ENCODE measurements around the gene FGFBP1. TPM values are rescaled to one million over a fixed set of nuclear protein-coding genes. Genes with fewer than 3 reads are reported as not detected.

The FGFBP1 gene
- total RNA-seq, 1 experiment from 2014 or later: not detected

GRCh38 chr4:15894921-15895916, 43.3 kb downstream of the FGFBP1 start:
- H2BK20ac ChIP-seq (ENCODE audit: low read depth, low read length, poor library complexity, severe bottlenecking): no peak overlapping the region
- DNase-seq: no peak
- H2BK12ac ChIP-seq (ENCODE audit: insufficient read length, low read depth, low read length): no peak overlapping the region
- H3K79me2 ChIP-seq (ENCODE audit: insufficient read depth, low read length): no peaks in the 10 kb centered on the region
- no peak overlapping the region for H4K8ac ChIP-seq (replicated peaks; ENCODE audit: insufficient read length, low read depth, low read length)
- no peaks in the 10 kb centered on the region for H4K20me1 ChIP-seq (ENCODE audit: control insufficient read depth, insufficient read depth, insufficient read length)
- no peak overlapping the region for H2AFZ ChIP-seq (ENCODE audit: low read length)
- H2BK120ac ChIP-seq (ENCODE audit: low read depth, low read length, poor library complexity, severe bottlenecking): no peak overlapping the region
- no peak overlapping the region for H3K23ac ChIP-seq (ENCODE audit: insufficient read length, low read depth, low read length)
- no peak overlapping the region for H3K4ac ChIP-seq (ENCODE audit: low read depth, low read length)
- no peak overlapping the region for H3K56ac ChIP-seq (ENCODE audit: insufficient read length, low read depth, low read length)
- H4K5ac ChIP-seq (ENCODE audit: insufficient read length, low read depth, low read length): no peak overlapping the region
- peaks cover 2 to 11% of the 10 kb centered on the region in 2 experiments; a peak in 3 of 4 replicates for H3K4me1 Mint-ChIP-seq
- WGBS (ENCODE audit: extremely low coverage, insufficient read length, low lambda C conversion rate): no CpG with 5 or more reads among the region's 4 CpGs
- no peaks in the 10 kb centered on the region for H3K9me3 Mint-ChIP-seq
- H3K18ac ChIP-seq (ENCODE audit: insufficient read length, low read depth, low read length): no peak overlapping the region
- H3K79me1 ChIP-seq (ENCODE audit: insufficient read depth, low read depth, low read length, poor library complexity, severe bottlenecking): no peaks in the 10 kb centered on the region
- no peak overlapping the region for H3K4me3 Mint-ChIP-seq
- H3K27ac ChIP-seq (ENCODE audit: insufficient read length, low read depth, low read length): no peak overlapping the region
- H3K27ac Mint-ChIP-seq: no peak overlapping the region
- no peaks in the 10 kb centered on the region for H3K4me1 ChIP-seq (ENCODE audit: insufficient read depth, low read length)
- no peaks in the 10 kb centered on the region for H3K23me2 ChIP-seq (ENCODE audit: insufficient read length, low read depth, low read length, poor library complexity, severe bottlenecking)
- no peak overlapping the region for H2AK5ac ChIP-seq (ENCODE audit: insufficient read length, low read length)
- no peaks in the 10 kb centered on the region for H3K27me3 ChIP-seq (ENCODE audit: insufficient read depth, low read length)
- H3K14ac ChIP-seq (ENCODE audit: insufficient read depth, low read length): no peak overlapping the region
- H3K27me3 Mint-ChIP-seq (ENCODE audit: low read depth): no peaks in the 10 kb centered on the region; the same call in 1 of the 2 replicates
- no peaks in the 10 kb centered on the region for H3K9me3 ChIP-seq (ENCODE audit: control insufficient read depth, low read depth, low read length)
- TF ChIP-seq, protein P1, sequence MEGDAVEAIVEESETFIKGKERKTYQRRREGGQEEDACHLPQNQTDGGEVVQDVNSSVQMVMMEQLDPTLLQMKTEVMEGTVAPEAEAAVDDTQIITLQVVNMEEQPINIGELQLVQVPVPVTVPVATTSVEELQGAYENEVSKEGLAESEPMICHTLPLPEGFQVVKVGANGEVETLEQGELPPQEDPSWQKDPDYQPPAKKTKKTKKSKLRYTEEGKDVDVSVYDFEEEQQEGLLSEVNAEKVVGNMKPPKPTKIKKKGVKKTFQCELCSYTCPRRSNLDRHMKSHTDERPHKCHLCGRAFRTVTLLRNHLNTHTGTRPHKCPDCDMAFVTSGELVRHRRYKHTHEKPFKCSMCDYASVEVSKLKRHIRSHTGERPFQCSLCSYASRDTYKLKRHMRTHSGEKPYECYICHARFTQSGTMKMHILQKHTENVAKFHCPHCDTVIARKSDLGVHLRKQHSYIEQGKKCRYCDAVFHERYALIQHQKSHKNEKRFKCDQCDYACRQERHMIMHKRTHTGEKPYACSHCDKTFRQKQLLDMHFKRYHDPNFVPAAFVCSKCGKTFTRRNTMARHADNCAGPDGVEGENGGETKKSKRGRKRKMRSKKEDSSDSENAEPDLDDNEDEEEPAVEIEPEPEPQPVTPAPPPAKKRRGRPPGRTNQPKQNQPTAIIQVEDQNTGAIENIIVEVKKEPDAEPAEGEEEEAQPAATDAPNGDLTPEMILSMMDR (conservative IDR thresholded peaks at IDR 0.05): no peak
- no peak overlapping the region for H4K91ac ChIP-seq (ENCODE audit: insufficient read length, low read depth, low read length)
- no peak overlapping the region for H3K9ac ChIP-seq (ENCODE audit: extremely low read depth, insufficient read length, low read length)
- H3T11ph ChIP-seq (ENCODE audit: low read length): no peak overlapping the region
- H3K4me2 ChIP-seq (ENCODE audit: insufficient read depth, insufficient read length, low read length): no peak overlapping the region
- H2BK5ac ChIP-seq (ENCODE audit: insufficient read length, low read length): no peak overlapping the region
- no peak overlapping the region for H2BK15ac ChIP-seq (ENCODE audit: low read depth, low read length)
- H3K36me3 Mint-ChIP-seq (ENCODE audit: insufficient read depth in 1 of 3, low read depth in 3 of 3): no peaks in the 10 kb centered on the region
